Transverse colon (tissue), 3 donors: ENCODE measurements around the gene ZFAND2A.

Experiments
- CTCF ChIP-seq, 5 experiments: fragments of 200-600 bp in 3 of 5; fragments of 450-650 bp in 2 of 5; sonication (generic) in 3 of 5; IDR thresholded peaks; 1 replicate in 2 of 5; 2 replicates in 3 of 5; pipeline ENCODE4 v1.5.1; 2016 to 2017; ENCODE audit warnings: antibody characterized with exemption in 5 of 5, inconsistent platforms in 3 of 5, mild to moderate bottlenecking in 2 of 5, moderate library complexity in 1 of 5
- POLR2A ChIP-seq: fragments of 450-650 bp; IDR thresholded peaks from one replicate; pipeline ENCODE4 v1.6.1; 2016; ENCODE audit warnings: antibody characterized with exemption, mild to moderate bottlenecking, moderate library complexity

GRCh38 chr7:1158203-1159126 lies 1.5 kb downstream of the ZFAND2A start:
- TF ChIP-seq CTCF (IDR thresholded peaks at IDR 0.05) (no peak), POLR2A (no peak)
